HG03108 (cell line): ENCODE results near the gene OR10K2.

Source experiments
- ATAC-seq: cut with Tn5 transposase; IDR thresholded peaks from one replicate; pipeline ENCODE4 v1.9.1; 2021; ENCODE audit warnings: moderate library complexity; ENCODE audit not compliant: unreplicated experiment

The OR10K2 gene

GRCh38 chr1:158371188-158371953, 54.7 kb downstream of the OR10K2 start:
- ATAC-seq = peak; percentile 94
